Endothelial cell of coronary artery (primary cell): ENCODE data around the gene PRG3. TPM values are rescaled to one million over a fixed set of nuclear protein-coding genes. Genes with fewer than 3 reads are reported as not detected.

Experiments used
- total RNA-seq: library from RNA; depleted of rRNA; stranded (reverse); fragments of >200 nt; gene quantifications from 2 replicates; pipeline ENCODE4 v1.2.3, GENCODE V29; 2014

PRG3 gene, protein sequence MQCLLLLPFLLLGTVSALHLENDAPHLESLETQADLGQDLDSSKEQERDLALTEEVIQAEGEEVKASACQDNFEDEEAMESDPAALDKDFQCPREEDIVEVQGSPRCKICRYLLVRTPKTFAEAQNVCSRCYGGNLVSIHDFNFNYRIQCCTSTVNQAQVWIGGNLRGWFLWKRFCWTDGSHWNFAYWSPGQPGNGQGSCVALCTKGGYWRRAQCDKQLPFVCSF
- not detected in 2 replicates for total RNA-seq

GRCh38 chr11:57380975-57381374, at the start of gene PRG3:
Gene PRG3, minus strand, starts transcription at chr11:57381150. Its CDS starts 442 bp downstream, at chr11:57380708.

GRCh38 chr11:57426929-57427726, 46.2 kb upstream of the PRG3 start, which contains the start of gene SLC43A3:
Gene SLC43A3, minus strand, starts transcription at chr11:57427121. Its CDS starts 949 bp downstream, at chr11:57426172.

DNA sequence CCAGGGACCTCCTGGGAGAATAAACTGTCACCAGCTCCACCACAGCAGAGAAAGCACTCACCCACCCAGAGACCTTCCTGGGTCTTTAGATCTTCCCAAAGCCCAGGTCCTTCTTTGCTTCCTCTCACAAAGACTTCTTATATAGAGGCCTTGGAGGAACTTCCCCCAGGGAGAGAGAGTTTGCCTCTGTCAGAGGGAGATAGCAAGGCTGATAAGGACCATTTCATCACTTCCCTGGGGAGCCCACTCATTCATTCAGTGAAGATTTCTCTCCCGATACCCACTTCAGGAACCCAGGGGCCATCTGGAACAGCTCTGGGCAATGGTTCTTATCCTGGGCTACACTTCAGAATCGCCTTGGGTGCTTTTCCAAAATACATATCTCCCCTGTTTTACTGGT, 9.6 kb upstream of the PRG3 start, which contains the start of gene PRG2:
PRG2 (minus strand) TSS at position 116 of the 400 bp plus-strand sequence. CDS start 706 bp downstream, outside the sequence.

DNA sequence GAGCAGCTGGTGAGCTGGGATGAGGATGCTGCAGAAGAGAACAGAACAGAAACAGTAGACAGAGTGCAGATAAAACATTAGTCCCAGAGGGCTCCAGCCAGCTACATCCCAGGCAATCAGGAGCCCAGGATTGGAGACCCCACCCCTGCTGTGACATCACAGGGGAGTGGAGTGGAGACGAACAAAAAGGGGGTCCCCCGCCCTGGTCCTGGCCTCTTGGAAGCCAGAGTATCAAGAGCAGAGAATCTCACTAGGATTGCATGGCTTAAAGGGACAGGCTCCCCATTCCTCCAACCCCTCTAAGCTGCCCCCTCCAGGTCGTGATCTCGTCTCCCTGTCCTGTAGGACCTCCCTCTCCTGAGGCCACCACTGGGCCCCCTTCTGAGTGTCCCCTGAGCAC, 42.8 kb downstream of the PRG3 start, which contains the start of gene P2RX3:
P2RX3 (plus strand) TSS at position 211 of the 400 bp plus-strand sequence. CDS start 199 bp downstream, outside the sequence.

GRCh38 chr11:57335343-57336110, 45.4 kb downstream of the PRG3 start, which contains the start of gene SSRP1:
Gene SSRP1, minus strand, starts transcription at chr11:57335892. Its CDS starts 771 bp downstream, at chr11:57335121.

Other genes starting within 250 kb of the PRG3 start
- gene LRRC55, start 199.2 kb downstream of the PRG3 start, total RNA-seq: not detected in 2 replicates
- under 0.01 TPM in 2 replicates for gene APLNR, start 143.9 kb downstream of the PRG3 start, total RNA-seq
- gene TNKS1BP1, start 56.2 kb downstream of the PRG3 start, total RNA-seq: 68.3 and 78.1 TPM in 2 replicates
- gene SSRP1, start 45.3 kb downstream of the PRG3 start, total RNA-seq: 95.3 and 97.3 TPM in 2 replicates
- not detected in 2 replicates for gene P2RX3, start 42.8 kb downstream of the PRG3 start, total RNA-seq
- gene PRG2, start 9.5 kb upstream of the PRG3 start, total RNA-seq: 0.27 TPM in 1 of 2 replicates, not detected in the other
- gene SLC43A3, start 46.0 kb upstream of the PRG3 start, total RNA-seq: 30.2 and 32.1 TPM in 2 replicates
- gene RTN4RL2, start 79.4 kb upstream of the PRG3 start, total RNA-seq: under 0.01 TPM in 1 of 2 replicates, not detected in the other
- gene SLC43A1, start 134.6 kb upstream of the PRG3 start, total RNA-seq: 10.6 and 11.7 TPM in 2 replicates
- 37.5 and 109 TPM in 2 replicates for gene TIMM10, start 149.6 kb upstream of the PRG3 start, total RNA-seq
- not detected in 2 replicates for gene SMTNL1, start 156.4 kb upstream of the PRG3 start, total RNA-seq
- 17.4 and 40.3 TPM in 2 replicates for gene UBE2L6, start 186.5 kb upstream of the PRG3 start, total RNA-seq
- 0.09 and 0.56 TPM in 2 replicates for gene SERPING1, start 216.5 kb upstream of the PRG3 start, total RNA-seq